Measurements from ENCODE around the gene ETHE1.
A peak's percentile ranks its signal among the peaks of the same experiment; 100 is the strongest.
"Not testable (repeated sequence)": the region's sequence is repeated elsewhere in the genome, so short reads cannot be mapped to it uniquely, and the experiment has no call there.

Gene ETHE1

GRCh38 chr19:43527860-43528622 lies 1.0 kb upstream of the ETHE1 start:
- no peak overlapping the region for H3K4me3 ChIP-seq (ENCODE audit: low read depth, low read length)
- DNase-seq (ENCODE audit: low read depth) = peak; percentile 24

GRCh38 chr19:43525836-43526771 lies 897 bp downstream of the ETHE1 start:
- TF ChIP-seq POLR2A (IDR thresholded peaks at IDR 0.05; ENCODE audit: extremely low read depth, insufficient read length) (no peak), MYC (IDR thresholded peaks at IDR 0.05; ENCODE audit: low read depth, low read length) (no peak), MAX (IDR thresholded peaks at IDR 0.05; ENCODE audit: low read depth, low read length) (no peak), CTCF (IDR thresholded peaks at IDR 0.05; ENCODE audit: low read depth, low read length) (no peak)
- peak overlapping the region; percentile 73 for H3K4me3 ChIP-seq (ENCODE audit: low read depth, low read length)
- peak; percentile 59 for DNase-seq (ENCODE audit: low read depth)

More at GRCh38 chr19:43527860-43528622, 1.0 kb upstream of the ETHE1 start:
- TF ChIP-seq MYC (IDR thresholded peaks at IDR 0.05; ENCODE audit: low read depth, low read length) (no peak), MAX (IDR thresholded peaks at IDR 0.05; ENCODE audit: low read depth, low read length) (no peak), CTCF (IDR thresholded peaks at IDR 0.05; ENCODE audit: low read depth, low read length) (no peak), POLR2A (IDR thresholded peaks at IDR 0.05; ENCODE audit: extremely low read depth, insufficient read length) (no peak)

GRCh38 chr19:43524922-43525835 lies 1.8 kb downstream of the ETHE1 start:
- peak overlapping the region; percentile 73 for H3K4me3 ChIP-seq (ENCODE audit: low read depth, low read length)
- TF ChIP-seq POLR2A (IDR thresholded peaks at IDR 0.05; ENCODE audit: extremely low read depth, insufficient read length) (no peak), MAX (IDR thresholded peaks at IDR 0.05; ENCODE audit: low read depth, low read length) (no peak), MYC (IDR thresholded peaks at IDR 0.05; ENCODE audit: low read depth, low read length) (no peak), CTCF (IDR thresholded peaks at IDR 0.05; ENCODE audit: low read depth, low read length) (no peak)
- DNase-seq (ENCODE audit: low read depth) = peak; percentile 89

GRCh38 chr19:43523696-43524095 lies 3.3 kb downstream of the ETHE1 start:
- not testable (repeated sequence) for DNase-seq (ENCODE audit: low read depth)

GRCh38 chr19:43522929-43523328 lies 4.1 kb downstream of the ETHE1 start:
- H3K4me3 ChIP-seq (ENCODE audit: low read depth, low read length) = no peak overlapping the region
- no peak for DNase-seq (ENCODE audit: low read depth)
- no peak for TF ChIP-seq MYC (IDR thresholded peaks at IDR 0.05; ENCODE audit: low read depth, low read length)
- TF ChIP-seq POLR2A (IDR thresholded peaks at IDR 0.05; ENCODE audit: extremely low read depth, insufficient read length) = no peak
- no peak for TF ChIP-seq CTCF (IDR thresholded peaks at IDR 0.05; ENCODE audit: low read depth, low read length)
- no peak for TF ChIP-seq MAX (IDR thresholded peaks at IDR 0.05; ENCODE audit: low read depth, low read length)

More at GRCh38 chr19:43523696-43524095, 3.3 kb downstream of the ETHE1 start:
- H3K4me3 ChIP-seq (ENCODE audit: low read depth, low read length) = not testable (repeated sequence)

Measured in NB4 (cell line).